Measurements from ENCODE around the gene TSHZ1.

GRCh38 chr18:75316826-75317225, 106.2 kb downstream of the TSHZ1 start:
- TF ChIP-seq RAD21 (IDR thresholded peaks at IDR 0.05; ENCODE audit: low read depth), result no peak
- TF ChIP-seq, protein P1, sequence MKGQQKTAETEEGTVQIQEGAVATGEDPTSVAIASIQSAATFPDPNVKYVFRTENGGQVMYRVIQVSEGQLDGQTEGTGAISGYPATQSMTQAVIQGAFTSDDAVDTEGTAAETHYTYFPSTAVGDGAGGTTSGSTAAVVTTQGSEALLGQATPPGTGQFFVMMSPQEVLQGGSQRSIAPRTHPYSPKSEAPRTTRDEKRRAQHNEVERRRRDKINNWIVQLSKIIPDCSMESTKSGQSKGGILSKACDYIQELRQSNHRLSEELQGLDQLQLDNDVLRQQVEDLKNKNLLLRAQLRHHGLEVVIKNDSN (IDR thresholded peaks at IDR 0.05), result no peak
- no peak for TF ChIP-seq ZBTB7A (IDR thresholded peaks at IDR 0.05; ENCODE audit: low read depth)
- no peak for TF ChIP-seq CEBPB (IDR thresholded peaks at IDR 0.05)
- TF ChIP-seq EP300 (IDR thresholded peaks at IDR 0.05; ENCODE audit: borderline replicate concordance), result no peak
- TF ChIP-seq TAF1 (IDR thresholded peaks at IDR 0.05; ENCODE audit: low read depth), result no peak
